Neural cell (in vitro differentiated cells): Measurements from ENCODE around the gene CAPN10. TPM values are rescaled to one million over a fixed set of nuclear protein-coding genes. Genes with fewer than 3 reads are reported as not detected.

Source experiments
- H2AFZ ChIP-seq: fragments of 200-600, 300-800 bp; sonication (generic), shearing (Covaris generic); 2 replicates; pipeline ENCODE4 v1.6.0; 2014; ENCODE audit warnings: low read depth, mild to moderate bottlenecking, antibody characterized with exemption, low read length, moderate library complexity
- H3F3A ChIP-seq: fragments of 200-600 bp; shearing (Covaris generic); 2 replicates; pipeline ENCODE4 v1.6.1; 2016; ENCODE audit warnings: mild to moderate bottlenecking, moderate library complexity, mixed read lengths, antibody characterized with exemption, low read length; ENCODE audit not compliant: insufficient read depth, poor library complexity, severe bottlenecking
- H3K27ac ChIP-seq: fragments of 200-600, 300-800 bp; sonication (generic), shearing (Covaris generic); 2 replicates; pipeline ENCODE4 v1.5.1; 2014; ENCODE audit warnings: mild to moderate bottlenecking, low read length, moderate library complexity
- H3K27me3 ChIP-seq: fragments of 300-800, 200-600 bp; sonication (generic), shearing (Covaris generic); 2 replicates; pipeline ENCODE4 v1.6.0; 2014; ENCODE audit warnings: mild to moderate bottlenecking, low read depth, low read length, moderate library complexity; ENCODE audit not compliant: insufficient read depth
- H3K36me3 ChIP-seq: fragments of 300-800, 200-600 bp; sonication (generic), shearing (Covaris generic); 2 replicates; pipeline ENCODE4 v1.5.1; 2014; ENCODE audit warnings: mild to moderate bottlenecking, antibody characterized with exemption, low read length, moderate library complexity; ENCODE audit not compliant: insufficient read depth
- H3K4me2 ChIP-seq: fragments of 300-800, 200-600 bp; sonication (generic), shearing (Covaris generic); 2 replicates; pipeline ENCODE4 v1.6.0; 2014; ENCODE audit warnings: mild to moderate bottlenecking, low read length
- H3K4me3 ChIP-seq: fragments of 300-800, 200-600 bp; sonication (generic), shearing (Covaris generic); 2 replicates; pipeline ENCODE4 v1.5.1; 2014; ENCODE audit warnings: mild to moderate bottlenecking, low read length, moderate library complexity
- H3K79me2 ChIP-seq: fragments of 200-600 bp; shearing (Covaris generic); replicated peaks from 2 replicates; pipeline ENCODE4 v1.6.0; 2014; ENCODE audit warnings: mild to moderate bottlenecking, low read length, moderate library complexity; ENCODE audit not compliant: insufficient read depth
- H3K9ac ChIP-seq: fragments of 300-800, 200-600 bp; sonication (generic), shearing (Covaris generic); 2 replicates; pipeline ENCODE4 v1.6.1; 2016; ENCODE audit warnings: mild to moderate bottlenecking, low read length, mixed read lengths
- H3K9me2 ChIP-seq: fragments of 200-600 bp; shearing (Covaris generic); 2 replicates; pipeline ENCODE4 v1.6.1; 2016; ENCODE audit warnings: mild to moderate bottlenecking, low read length, mixed read lengths; ENCODE audit not compliant: insufficient read depth
- H3K9me3 ChIP-seq: fragments of 200-600, 300-800 bp; sonication (generic), shearing (Covaris generic); 2 replicates; pipeline ENCODE4 v1.6.1; 2016; ENCODE audit warnings: mild to moderate bottlenecking, mixed run types, low read length, moderate library complexity, mixed read lengths
- H4K20me1 ChIP-seq: fragments of 200-600 bp; shearing (Covaris generic); 2 replicates; pipeline ENCODE4 v1.6.1; 2016; ENCODE audit warnings: mild to moderate bottlenecking, mixed run types; ENCODE audit not compliant: insufficient read depth
- CTCF ChIP-seq: fragments of 450-650 bp; IDR thresholded peaks from 2 replicates; pipeline ENCODE4 v1.5.1; 2014; ENCODE audit warnings: antibody characterized with exemption, mild to moderate bottlenecking, moderate library complexity; ENCODE audit not compliant: poor library complexity, severe bottlenecking
- EP300 ChIP-seq: fragments of 450-650 bp; conservative IDR thresholded peaks from 2 replicates; pipeline ENCODE4 v1.6.1; 2014; ENCODE audit warnings: antibody characterized with exemption, mild to moderate bottlenecking, moderate library complexity; ENCODE audit not compliant: poor library complexity, severe bottlenecking
- EZH2 ChIP-seq: fragments of 200-600, 300-800 bp; shearing (Covaris generic), sonication (generic); IDR thresholded peaks from 2 replicates; pipeline ENCODE4 v1.6.1; 2014; ENCODE audit warnings: antibody characterized with exemption, low read length, borderline replicate concordance, mild to moderate bottlenecking; ENCODE audit not compliant: insufficient read depth, poor library complexity, severe bottlenecking
- MXI1 ChIP-seq: fragments of 450-650 bp; conservative IDR thresholded peaks from 2 replicates; pipeline ENCODE4 v1.6.1; 2014; ENCODE audit warnings: antibody characterized with exemption, mild to moderate bottlenecking; ENCODE audit not compliant: poor library complexity, severe bottlenecking
- POLR2AphosphoS5 ChIP-seq: IDR thresholded peaks from 2 replicates; pipeline ENCODE4 v1.6.1; 2012
- RAD21 ChIP-seq: fragments of 450-650 bp; conservative IDR thresholded peaks from 2 replicates; pipeline ENCODE4 v1.6.1; 2014; ENCODE audit warnings: antibody characterized with exemption, mild to moderate bottlenecking, moderate library complexity
- SMC3 ChIP-seq: fragments of 450-650 bp; conservative IDR thresholded peaks from 2 replicates; pipeline ENCODE4 v1.6.1; 2014; ENCODE audit warnings: antibody characterized with exemption, mild to moderate bottlenecking, moderate library complexity; ENCODE audit not compliant: poor library complexity
- TAF1 ChIP-seq: IDR thresholded peaks from 2 replicates; pipeline ENCODE4 v1.6.1; 2012; ENCODE audit warnings: low read depth
- polyA plus RNA-seq: library from polyadenylated mRNA; depleted of rRNA; stranded (reverse); fragments of >200 nt; gene quantifications from 2 replicates; pipeline ENCODE4 v1.2.3, GENCODE V29; 2014
- TF ChIP-seq, protein P1 (sequence below): IDR thresholded peaks from 2 replicates; pipeline ENCODE4 v1.6.1; 2012; ENCODE audit warnings: borderline replicate concordance

The CAPN10 gene
- polyA plus RNA-seq, 1 donor from 2014 or later = 120 TPM

GRCh38 chr2:240601831-240602160 is 15.3 kb downstream of the CAPN10 start:
- no peak overlapping the region for H3K27ac ChIP-seq
- H3K4me3 ChIP-seq = no peak overlapping the region
- H4K20me1 ChIP-seq = no peaks in the 10 kb centered on the region
- TF ChIP-seq EP300 (no peak), EZH2 (no peak), CTCF (no peak), RAD21 (no peak), TAF1 (no peak), MXI1 (no peak), POLR2AphosphoS5 (no peak), SMC3 (no peak)
- TF ChIP-seq, protein P1, sequence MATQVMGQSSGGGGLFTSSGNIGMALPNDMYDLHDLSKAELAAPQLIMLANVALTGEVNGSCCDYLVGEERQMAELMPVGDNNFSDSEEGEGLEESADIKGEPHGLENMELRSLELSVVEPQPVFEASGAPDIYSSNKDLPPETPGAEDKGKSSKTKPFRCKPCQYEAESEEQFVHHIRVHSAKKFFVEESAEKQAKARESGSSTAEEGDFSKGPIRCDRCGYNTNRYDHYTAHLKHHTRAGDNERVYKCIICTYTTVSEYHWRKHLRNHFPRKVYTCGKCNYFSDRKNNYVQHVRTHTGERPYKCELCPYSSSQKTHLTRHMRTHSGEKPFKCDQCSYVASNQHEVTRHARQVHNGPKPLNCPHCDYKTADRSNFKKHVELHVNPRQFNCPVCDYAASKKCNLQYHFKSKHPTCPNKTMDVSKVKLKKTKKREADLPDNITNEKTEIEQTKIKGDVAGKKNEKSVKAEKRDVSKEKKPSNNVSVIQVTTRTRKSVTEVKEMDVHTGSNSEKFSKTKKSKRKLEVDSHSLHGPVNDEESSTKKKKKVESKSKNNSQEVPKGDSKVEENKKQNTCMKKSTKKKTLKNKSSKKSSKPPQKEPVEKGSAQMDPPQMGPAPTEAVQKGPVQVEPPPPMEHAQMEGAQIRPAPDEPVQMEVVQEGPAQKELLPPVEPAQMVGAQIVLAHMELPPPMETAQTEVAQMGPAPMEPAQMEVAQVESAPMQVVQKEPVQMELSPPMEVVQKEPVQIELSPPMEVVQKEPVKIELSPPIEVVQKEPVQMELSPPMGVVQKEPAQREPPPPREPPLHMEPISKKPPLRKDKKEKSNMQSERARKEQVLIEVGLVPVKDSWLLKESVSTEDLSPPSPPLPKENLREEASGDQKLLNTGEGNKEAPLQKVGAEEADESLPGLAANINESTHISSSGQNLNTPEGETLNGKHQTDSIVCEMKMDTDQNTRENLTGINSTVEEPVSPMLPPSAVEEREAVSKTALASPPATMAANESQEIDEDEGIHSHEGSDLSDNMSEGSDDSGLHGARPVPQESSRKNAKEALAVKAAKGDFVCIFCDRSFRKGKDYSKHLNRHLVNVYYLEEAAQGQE = no peak
- no peaks in the 10 kb centered on the region for H3K9me3 ChIP-seq
- no peak overlapping the region for H2AFZ ChIP-seq
- H3K27me3 ChIP-seq = no peaks in the 10 kb centered on the region
- no peak overlapping the region for H3K9ac ChIP-seq
- no peak overlapping the region for H3K4me2 ChIP-seq
- H3K79me2 ChIP-seq = no peaks in the 10 kb centered on the region
- H3K36me3 ChIP-seq = no peaks in the 10 kb centered on the region
- H3K9me2 ChIP-seq = no peaks in the 10 kb centered on the region
- H3F3A ChIP-seq = no peaks in the 10 kb centered on the region

GRCh38 chr2:240602266-240603050 is 15.9 kb downstream of the CAPN10 start:
- Histone ChIP-seq H3K4me2 (no peak overlapping the region), H3K9me3 (no peaks in the 10 kb centered on the region), H3K27ac (no peak overlapping the region), H3K79me2 (no peaks in the 10 kb centered on the region), H3K9me2 (no peaks in the 10 kb centered on the region), H3K9ac (no peak overlapping the region), H4K20me1 (no peaks in the 10 kb centered on the region), H3K36me3 (no peaks in the 10 kb centered on the region), H2AFZ (no peak overlapping the region), H3K4me3 (no peak overlapping the region), H3K27me3 (no peaks in the 10 kb centered on the region), H3F3A (no peaks in the 10 kb centered on the region)
- TF ChIP-seq RAD21 (no peak), EZH2 (no peak), POLR2AphosphoS5 (no peak), EP300 (no peak), MXI1 (no peak), SMC3 (no peak), TAF1 (no peak), CTCF (no peak)
- TF ChIP-seq, protein P1 = no peak
